GM21737 (cell line): ENCODE results near the gene ACVR1.
"Not testable (repeated sequence)": the region's sequence is repeated elsewhere in the genome, so short reads cannot be mapped to it uniquely, and the experiment has no call there.

Source experiments
- ATAC-seq: cut with Tn5 transposase; IDR thresholded peaks from one replicate; pipeline ENCODE4 v1.9.1; 2021; ENCODE audit warnings: mild to moderate bottlenecking, moderate library complexity; ENCODE audit not compliant: unreplicated experiment

The ACVR1 gene

DNA sequence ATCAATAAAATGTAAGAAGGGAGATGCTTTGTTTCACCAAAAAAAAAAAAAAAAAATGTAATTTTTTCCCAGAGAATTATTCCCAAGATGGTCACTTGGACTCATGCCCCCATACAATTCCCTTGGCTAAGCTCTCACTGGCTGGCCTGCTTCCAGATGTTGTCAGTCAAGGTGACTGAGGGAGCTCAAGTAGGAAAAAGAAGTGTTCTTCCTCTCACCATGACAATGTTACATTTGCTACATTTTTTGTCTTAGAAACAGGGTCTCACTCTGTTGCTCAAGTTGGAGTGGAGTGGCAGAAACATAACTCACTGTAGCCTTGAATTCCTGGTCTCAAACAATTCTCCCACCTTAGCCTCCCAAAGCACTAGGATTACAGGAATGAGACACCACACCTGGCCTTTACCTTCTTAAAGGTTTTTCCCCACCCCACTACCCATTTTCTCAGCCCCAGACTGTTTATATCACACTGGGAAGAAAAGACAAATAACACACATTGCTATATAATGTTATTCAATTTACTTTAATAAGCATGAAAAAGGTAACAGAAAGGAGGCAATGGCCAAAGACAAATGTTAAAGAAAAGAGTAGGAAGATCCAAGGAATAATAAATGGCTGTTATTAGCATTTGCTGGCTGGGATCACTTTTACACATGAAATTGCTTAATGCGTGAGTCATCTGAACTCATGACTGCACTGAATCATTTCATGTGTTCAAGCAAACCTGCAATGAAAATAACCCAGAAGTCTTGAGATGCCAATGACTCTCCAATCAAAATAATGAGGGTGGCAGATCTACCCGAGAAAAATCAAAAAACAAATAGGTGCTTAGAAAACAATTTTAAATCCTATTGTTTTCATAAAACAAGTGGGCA is 45.2 kb downstream of the ACVR1 start:
- ATAC-seq, result no peak

DNA sequence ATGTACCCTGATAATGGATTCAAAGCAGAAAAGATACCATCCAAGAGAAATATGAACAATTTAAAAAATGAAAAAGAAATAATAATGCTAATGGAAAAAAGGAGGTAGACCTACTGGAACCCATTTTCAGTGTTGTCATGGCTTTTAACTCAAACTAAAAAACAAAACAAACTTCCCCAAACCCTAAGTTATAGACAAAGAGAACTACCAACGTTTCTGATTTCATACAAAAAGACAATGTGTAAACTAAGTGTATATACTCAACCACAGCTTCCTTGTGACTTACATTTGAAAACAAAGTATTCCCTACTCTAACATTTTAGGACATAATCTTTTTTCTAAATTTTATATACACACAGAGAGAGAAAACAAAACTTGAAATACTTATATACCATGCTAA is 45.9 kb downstream of the ACVR1 start:
- ATAC-seq, result no peak

DNA sequence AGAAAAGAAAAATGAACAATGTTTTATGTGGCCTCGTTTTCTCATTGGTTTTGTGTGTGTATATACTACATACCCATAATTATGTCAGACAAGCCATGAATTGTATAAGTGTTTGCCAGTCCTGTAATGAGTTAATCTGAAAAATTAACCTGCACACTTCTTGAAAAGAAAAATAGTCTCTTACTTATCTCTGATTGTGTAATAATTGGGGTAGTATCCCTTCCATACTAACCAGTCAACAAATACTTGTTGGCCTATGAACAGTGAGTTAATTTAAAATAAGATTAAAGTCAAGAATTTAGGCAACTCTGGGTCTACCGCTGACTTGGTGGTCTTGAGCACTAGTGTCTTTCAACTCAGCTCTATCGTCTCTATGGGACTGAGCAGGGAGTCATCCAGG is 48.8 kb downstream of the ACVR1 start:
- no peak for ATAC-seq

DNA sequence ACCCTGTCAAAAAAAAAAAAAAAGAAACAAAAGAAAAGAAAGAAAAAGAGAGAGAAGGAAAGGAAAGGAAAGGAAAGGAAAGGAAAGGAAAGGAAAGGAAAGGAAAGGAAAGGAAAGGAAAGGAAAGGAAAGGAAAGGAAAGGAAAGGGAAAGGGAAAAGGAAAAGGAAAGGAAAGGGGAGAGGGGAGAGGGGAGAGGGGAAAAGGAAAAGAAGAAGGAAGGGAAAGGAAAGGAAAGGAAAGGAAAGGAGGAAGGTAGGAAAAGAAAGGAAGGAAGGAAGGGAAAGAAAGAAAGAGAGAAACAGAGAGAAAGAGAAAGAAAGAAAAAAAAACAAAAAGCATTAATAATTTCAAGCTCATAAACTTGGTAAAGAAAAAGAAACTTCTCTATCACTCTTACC is 49.5 kb downstream of the ACVR1 start:
- not testable (repeated sequence) for ATAC-seq

DNA sequence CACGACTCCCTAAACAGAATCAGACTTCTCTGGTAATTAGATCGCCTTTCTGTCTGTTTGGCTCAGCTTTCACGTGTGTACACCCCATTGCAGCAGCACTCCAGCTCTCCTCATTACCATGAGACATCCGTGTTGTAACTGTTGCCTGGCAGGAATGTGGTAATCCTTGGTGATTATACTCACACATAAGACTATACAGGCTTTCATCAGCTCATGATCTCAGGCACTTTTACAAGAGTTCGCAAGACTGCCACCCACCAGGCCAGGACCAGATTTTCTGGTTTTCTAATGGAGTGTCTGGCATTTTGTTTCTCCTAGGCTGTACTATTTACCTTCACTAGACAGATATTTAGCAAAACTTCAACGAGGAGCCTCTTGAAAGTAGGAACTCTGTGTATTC is 50.2 kb downstream of the ACVR1 start:
- ATAC-seq, result no peak

DNA sequence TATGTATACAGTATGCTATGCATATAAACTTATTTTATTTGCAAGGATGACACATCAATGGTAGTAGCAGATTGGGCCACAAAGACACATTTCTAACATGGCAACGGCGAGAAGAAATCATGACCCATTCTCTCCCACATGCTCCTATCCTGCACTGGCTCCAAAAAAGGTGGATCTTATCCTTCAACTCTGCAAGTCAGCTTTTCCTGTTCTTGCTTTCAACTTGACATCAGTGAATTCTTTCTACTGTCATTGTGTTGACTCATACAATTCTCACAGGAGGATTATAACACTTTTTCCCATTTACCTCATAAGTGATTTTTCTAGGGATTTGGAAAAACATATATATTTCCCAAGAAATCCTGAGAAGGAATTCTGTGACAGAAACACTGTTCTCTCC is 53.1 kb downstream of the ACVR1 start:
- no peak for ATAC-seq

DNA sequence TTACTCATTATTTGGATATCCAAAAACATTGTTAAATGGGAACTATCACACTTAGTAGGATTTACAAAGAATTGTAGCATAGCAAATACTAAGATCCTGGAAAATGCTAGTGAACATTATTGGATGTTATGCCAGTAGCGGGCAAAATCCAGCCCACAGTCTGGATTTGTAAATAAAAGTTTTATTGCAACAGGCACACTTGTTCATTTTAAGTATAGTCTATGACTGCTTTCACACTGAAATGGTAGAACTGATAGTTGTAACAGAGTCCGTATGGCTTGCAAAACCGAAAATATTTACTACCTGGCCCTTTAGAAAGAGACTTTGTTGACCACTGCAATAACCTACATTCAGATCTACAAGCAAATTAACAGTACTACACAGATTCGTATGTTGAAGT is 53.6 kb downstream of the ACVR1 start:
- ATAC-seq, result no peak

DNA sequence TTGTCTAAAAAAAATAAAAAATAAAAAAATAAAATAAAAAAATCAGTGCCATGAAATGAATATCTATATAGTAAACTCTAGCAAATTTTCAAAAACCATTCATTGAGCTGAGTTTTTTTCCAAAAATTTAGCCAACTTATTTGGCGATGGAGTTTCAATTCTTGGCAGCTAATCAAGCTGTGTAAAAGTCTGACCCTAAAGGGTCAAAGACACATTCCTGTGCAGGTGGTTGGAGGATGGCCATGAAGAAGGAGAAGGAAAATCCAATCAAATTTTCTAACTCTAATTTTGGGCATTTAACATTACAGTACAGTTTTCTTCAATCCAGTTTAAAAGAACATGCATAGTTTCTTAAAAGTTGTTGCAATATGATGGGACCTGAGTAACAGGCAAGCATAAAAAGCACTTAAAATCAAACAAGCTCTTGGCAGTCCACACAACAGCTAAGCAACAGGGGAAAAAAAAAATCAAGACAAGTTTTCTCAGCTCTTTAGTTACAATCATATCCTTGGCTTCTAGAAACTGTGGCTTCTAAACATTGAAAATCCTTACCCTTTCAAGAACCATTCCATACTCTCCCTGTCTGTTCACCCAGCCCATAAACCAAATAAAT is 54.5 kb downstream of the ACVR1 start:
- no peak for ATAC-seq

DNA sequence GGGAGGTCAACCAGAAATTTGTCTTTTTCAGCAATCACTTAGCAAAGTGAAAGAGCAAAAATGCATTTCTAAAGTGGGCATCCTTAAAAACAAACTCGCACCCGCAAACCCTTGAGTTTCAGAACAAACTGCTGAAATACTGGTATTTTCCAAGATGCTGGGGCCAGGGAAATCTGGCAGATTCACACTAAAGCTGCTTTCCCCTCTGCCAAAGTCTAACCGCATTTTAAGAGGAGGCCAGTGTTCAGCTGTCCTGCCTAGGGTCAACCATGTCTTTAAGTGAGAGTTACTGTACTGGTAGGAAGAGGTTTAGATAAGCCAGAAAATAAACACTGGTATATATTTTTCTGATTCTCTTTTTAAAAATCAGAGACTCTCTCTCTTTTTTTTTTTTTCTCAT is 55.9 kb downstream of the ACVR1 start:
- no peak for ATAC-seq

DNA sequence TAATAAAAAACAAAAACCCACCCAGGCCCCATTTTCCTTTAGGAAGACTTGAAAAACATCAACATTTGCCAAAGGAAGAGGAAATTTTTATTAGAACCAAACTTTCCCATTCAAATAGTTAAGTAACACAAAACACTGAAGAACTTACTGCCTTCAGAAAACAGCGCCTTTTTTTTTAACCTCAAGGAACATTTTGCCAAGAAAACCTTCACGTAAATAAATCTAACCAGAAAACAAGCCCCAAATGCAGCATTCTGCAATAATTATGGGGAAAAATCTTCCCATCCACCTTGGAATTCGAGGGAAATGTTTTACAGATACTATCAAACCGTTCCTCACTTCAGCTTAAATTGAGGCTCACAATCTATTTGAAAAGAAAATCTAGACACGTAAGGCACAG is 56.4 kb downstream of the ACVR1 start:
- ATAC-seq, result no peak

DNA sequence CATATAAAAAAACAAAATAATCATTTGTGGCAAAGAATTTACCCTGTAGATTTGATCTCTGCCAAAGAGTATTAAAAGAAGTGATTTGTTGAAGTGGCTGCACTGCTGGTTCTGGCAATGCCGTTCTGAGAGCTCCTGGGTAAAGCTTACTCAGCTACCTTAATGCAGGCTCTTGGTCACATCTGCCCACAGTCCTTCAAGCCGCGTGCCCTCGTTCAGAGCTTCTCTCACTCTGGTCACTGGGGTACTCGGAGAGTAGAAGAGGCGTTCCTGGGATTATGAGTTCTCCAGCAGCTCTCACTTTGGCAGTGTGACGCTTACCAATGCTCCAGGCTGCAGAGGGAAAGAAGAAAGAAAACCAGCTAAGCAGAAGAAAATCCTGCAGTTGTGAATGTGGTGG is 57.9 kb downstream of the ACVR1 start:
- ATAC-seq, result no peak

DNA sequence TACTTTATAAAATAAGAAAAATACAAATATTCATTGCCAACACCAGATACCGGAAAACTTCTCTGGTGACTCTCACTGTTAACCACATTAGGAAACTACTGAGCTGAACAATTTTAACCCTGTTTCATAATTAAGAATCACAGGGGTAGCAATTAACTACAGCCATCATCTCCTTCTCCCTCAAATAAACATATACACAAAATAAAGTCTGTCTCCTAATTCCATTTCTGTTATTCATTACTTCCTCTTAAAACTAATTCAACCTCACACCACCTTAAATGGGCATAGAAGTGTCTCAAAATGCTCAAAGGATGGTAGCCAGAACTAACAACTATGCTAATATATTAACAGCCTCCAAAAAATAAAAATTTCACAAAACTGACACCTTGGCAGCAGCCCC is 60.7 kb downstream of the ACVR1 start:
- ATAC-seq, result no peak

DNA sequence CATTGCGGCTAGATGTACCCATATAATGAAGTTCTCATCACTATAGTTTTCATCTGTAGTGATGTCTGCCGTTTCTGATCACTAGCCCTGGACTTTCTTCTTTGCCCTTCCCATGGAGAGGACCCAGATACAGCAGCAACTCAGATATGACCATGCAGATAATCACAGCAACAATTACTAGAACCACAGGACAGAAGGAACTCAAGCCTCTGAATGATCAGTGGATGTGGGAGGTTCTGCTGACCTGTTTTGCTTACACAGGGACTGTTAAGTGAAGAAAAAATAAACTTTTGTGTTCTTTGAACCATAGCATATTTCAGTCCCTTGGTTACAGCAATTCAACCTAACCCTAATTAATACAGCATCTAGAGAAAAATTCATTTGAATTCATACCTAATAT is 62.7 kb downstream of the ACVR1 start:
- ATAC-seq, result no peak

DNA sequence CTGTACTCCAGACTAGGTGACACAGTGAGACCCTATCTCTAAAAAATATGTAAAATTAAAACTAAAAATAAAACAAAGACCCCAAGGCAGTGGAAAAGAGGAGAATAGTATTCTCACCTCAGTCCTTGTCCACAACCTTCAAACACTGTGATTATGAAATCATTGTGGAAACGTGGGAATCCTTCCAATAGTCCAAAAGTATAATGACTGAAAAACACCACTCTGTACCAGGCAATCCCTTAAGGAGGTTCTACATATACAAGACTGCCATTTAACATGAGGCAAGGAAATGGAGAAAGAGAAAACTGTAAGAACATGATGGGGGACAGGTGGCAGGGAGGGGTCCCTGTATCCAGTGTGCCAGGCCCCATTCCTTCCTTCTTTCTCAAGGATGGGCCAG is 66.1 kb downstream of the ACVR1 start:
- no peak for ATAC-seq

DNA sequence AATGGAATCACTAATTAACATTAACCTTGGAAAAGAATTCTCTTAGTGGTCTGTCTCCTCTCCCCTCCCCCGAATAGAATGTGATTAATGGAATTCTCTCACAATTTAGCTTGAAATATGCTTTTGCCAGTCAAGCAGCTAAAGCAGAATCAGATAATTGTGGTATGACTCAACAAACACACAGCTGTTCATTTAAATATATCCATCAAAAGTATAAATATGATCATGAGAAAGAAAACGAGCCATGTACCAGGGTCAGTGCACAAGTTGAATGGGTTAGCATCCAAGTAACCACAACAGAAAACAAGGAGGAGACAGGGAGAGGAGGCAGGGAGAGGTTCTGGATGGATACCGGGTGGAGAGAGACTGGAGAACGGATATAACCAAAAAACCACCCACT is 66.9 kb downstream of the ACVR1 start:
- ATAC-seq, result no peak

DNA sequence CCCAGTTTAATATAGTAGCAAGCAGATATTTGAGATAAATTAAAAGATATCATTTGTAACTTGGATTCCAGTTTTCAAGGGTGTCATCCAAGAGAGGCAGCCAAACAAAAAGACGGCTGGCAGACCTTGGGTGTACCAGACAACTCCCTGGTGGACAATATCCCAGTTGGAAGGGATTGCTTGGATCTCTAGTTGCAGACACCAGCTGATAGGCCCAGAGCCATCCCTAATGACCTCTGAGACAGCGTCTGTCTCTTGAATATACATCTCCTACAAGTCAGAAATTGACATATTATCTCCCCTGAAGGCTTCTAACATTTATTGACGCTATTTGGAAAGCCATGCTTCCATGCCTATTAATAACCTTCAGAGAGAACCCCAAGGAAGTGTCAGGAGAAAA is 67.7 kb downstream of the ACVR1 start:
- no peak for ATAC-seq

DNA sequence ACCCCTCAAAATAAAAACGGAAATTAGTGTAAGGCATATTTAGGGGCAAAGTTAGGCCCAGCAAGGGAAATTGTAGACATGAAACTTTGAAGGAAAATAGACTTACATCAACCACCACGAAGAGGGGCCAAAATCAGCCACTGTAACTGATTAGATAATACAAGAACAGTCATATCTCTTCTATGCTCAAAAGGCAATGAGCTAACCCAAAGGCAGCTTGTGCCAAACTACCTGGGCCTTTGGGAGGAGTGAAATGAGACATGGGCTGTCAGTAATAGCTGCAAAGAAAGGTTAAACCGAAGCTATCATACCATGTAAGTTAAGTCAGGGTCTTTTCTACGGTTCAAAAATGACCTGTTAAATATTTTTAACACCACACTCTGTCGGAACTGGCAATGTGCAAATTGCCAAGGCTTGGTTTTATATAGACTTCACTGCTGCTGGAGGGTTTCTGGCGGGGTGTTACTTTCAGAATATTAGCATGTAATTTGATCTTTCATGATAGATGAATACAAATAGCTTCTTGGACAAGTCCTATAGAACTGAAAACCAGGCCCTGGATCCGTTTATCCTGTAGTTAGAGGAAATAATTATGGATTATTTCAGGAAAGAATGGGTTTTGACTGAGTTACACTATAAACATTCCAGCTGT is 69.6 kb downstream of the ACVR1 start:
- ATAC-seq, result no peak

DNA sequence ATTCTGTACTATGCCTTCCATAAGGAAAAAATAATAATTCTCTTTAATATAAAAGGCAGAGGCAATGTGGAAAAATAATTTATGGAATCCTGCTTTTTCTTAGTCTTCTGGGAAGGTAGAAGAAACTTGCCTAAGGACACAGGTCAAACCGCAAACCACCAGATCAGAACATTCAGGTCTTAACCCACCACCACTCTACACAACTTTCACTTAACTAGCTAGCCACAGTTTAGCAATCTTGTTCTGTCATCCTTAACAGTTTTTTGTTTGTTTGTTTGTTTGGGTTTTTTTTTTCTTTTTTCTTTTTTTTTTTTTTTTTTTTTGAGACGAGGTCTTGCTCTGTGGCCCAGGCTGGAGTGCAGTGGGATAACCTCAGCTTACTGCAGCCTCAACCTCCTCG is 70.6 kb downstream of the ACVR1 start:
- ATAC-seq, result no peak

DNA sequence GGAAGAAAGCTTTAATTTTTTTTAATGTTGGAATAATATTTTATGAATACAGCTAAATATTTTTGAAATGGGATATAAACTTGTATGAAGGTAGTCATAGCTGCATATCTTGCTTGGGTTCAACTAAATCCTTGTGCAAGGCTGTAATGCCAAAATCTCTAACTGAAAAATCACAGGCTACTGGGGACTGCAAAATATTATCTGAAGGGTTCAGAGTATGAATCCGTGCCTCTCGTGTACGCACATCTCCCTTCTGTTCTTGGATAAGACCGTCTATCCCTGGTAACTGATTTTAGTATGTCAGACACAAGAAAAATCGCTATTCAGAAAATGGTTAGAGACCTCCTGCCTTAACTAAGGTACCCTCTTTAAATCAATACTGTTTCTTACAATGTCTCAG is 71.8 kb downstream of the ACVR1 start:
- no peak for ATAC-seq

DNA sequence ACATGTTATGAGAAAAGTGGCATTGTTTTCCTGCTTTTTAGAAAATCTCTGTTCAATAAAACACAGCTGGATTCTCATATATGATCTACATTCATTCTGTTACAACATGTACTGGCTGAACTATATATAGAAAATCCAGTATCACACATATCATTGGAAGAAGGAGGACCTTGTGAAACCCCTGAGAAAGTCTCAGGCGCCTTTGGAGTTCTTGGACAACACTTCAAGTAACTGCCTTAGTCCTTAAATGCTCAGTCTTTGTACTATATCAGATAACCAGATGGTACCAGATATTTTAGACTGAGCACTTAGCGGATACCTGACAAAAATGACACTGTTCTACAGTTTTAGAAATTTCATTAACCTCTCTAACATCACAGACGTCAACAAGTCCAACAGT is 72.2 kb downstream of the ACVR1 start:
- ATAC-seq, result no peak

DNA sequence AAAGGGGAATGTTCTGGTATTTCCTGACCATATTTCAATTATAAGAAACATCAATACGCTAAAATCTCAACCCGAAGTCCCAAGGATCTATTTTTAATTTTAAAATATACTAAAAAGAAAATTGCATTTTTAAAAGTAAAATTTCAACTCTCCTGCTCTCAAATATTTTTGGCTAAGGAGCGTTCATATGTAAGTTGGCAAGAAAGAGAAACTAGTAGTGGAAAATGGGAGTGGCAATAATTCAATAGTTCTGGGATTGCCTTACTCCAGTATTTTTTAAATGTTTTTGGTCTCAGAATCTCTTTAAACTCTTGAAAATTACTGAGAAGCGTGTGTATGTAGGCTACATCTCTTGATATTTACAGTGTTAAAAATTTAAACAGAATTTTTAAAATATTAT is 72.7 kb downstream of the ACVR1 start:
- no peak for ATAC-seq

DNA sequence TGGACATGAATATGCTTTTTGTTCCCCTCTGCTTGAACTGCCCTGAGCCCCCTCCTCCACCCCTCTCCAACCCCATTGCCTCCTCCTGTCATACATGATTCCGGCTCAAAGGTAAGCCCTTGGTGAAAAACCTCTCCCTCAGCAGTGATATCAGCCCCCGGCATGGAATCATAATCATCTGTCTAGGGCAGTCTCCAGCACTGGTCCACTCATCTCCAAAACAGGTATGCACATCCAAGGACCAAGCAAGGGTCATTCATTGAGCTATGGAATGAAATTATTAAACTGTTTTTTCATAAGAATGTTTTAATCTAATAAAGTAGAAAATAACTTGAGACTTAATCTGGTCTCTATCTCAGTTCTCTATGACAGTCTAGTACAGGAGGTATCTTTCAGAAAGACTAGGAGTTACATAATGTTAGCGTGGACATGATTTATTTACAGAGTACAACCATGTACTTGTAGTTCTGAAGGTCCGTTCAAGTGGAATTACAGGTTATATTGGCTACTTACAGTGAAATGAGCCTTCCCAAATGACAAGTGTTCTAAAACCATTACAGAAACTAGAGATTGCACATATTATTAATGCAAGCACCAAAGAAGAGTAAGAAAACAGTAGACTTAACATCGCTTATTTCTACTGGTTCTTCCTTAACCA is 75.2 kb downstream of the ACVR1 start:
- no peak for ATAC-seq
